Natural killer cell (primary cell): ENCODE measurements around the gene SARS2. TPM values are rescaled to one million over a fixed set of nuclear protein-coding genes. Genes with fewer than 3 reads are reported as not detected.

Experiments
- ATAC-seq, 3 donors: fragments of 150-1000 bp in 2 of 3; fragments of 200-7000 bp in 1 of 3; cut with Tn5 transposase; 1 replicate in 1 of 3; 2 replicates in 2 of 3; pipeline ENCODE4 v1.10.0; 2021; ENCODE audit warnings: mild to moderate bottlenecking in 2 of 3, moderate library complexity in 2 of 3
- DNase-seq, 2 donors: peaks; one replicate each; pipeline versions ENCODE4 v3.0.0 to v3.0.0-alpha.2; 2013 to 2021; ENCODE audit warnings: mixed read lengths in 1 of 2
- H3K27ac ChIP-seq: one replicate; pipeline ENCODE4 v1.5.1; 2013; ENCODE audit warnings: mild to moderate bottlenecking, low read length
- H3K27me3 ChIP-seq: one replicate; pipeline ENCODE4 v1.6.1; 2013; ENCODE audit warnings: low read length; ENCODE audit not compliant: control insufficient read depth, insufficient read depth
- H3K36me3 ChIP-seq: one replicate; pipeline ENCODE4 v1.6.1; 2013; ENCODE audit warnings: low read length; ENCODE audit not compliant: control insufficient read depth, insufficient read depth
- H3K4me1 ChIP-seq: one replicate; pipeline ENCODE4 v1.6.1; 2013; ENCODE audit warnings: low read length; ENCODE audit not compliant: control insufficient read depth, insufficient read depth
- H3K4me3 ChIP-seq: one replicate; pipeline ENCODE4 v1.5.1; 2013; ENCODE audit warnings: low read length
- H3K9me3 ChIP-seq: one replicate; pipeline ENCODE4 v1.6.1; 2013; ENCODE audit warnings: low read length; ENCODE audit not compliant: control insufficient read depth, insufficient read depth
- H3K27ac Mint-ChIP-seq, 2 donors: one replicate each; pipeline ENCODE4 v1.8.0; 2022; ENCODE audit warnings: mild to moderate bottlenecking in 2 of 2, mixed read lengths in 2 of 2, moderate library complexity in 1 of 2
- H3K27me3 Mint-ChIP-seq, 2 donors: one replicate each; pipeline ENCODE4 v1.8.0; 2022; ENCODE audit warnings: low read depth in 2 of 2, mixed read lengths in 2 of 2
- H3K36me3 Mint-ChIP-seq: one replicate; pipeline ENCODE4 v1.8.0; 2022; ENCODE audit warnings: mixed read lengths
- H3K4me1 Mint-ChIP-seq, 2 donors: one replicate each; pipeline ENCODE4 v1.8.0; 2022; ENCODE audit warnings: mixed read lengths in 2 of 2
- H3K4me3 Mint-ChIP-seq: one replicate; pipeline ENCODE4 v1.8.0; 2022; ENCODE audit warnings: mild to moderate bottlenecking, moderate library complexity, mixed read lengths
- H3K9me3 Mint-ChIP-seq, 2 donors: one replicate each; pipeline ENCODE4 v1.8.0; 2022; ENCODE audit warnings: mixed read lengths in 2 of 2
- WGBS: methylation state at CpG from one replicate; pipeline ENCODE4 v1.1.7; 2013; ENCODE audit warnings: missing lambda C conversion rate; ENCODE audit not compliant: insufficient coverage; 5-methylcytosine and 5-hydroxymethylcytosine counted together
- intact Hi-C: fragments of 100-400 bp; cut with micrococcal nuclease; formaldehyde crosslinking; loops from one replicate; pipeline ENCODE4 v1.14.2; 2022
- total RNA-seq, 4 donors: library from RNA; stranded (reverse); fragments of 120-200 nt in 1 of 4; gene quantifications; one replicate each; pipeline versions ENCODE4 v1.2.3 to v1.2.4, GENCODE V29; 2013 to 2022
- TF ChIP-seq, protein P1 (sequence below): fragments of 200-600 bp; IDR thresholded peaks from one replicate; pipeline ENCODE4 v1.8.0; 2022; ENCODE audit warnings: antibody characterized with exemption

The SARS2 gene
- total RNA-seq, 3 donors from 2014 or later (not counting 1 experiment from before 2014, with no cell fraction given), result 25.4 to 53.0 (median 38.9) TPM

DNA sequence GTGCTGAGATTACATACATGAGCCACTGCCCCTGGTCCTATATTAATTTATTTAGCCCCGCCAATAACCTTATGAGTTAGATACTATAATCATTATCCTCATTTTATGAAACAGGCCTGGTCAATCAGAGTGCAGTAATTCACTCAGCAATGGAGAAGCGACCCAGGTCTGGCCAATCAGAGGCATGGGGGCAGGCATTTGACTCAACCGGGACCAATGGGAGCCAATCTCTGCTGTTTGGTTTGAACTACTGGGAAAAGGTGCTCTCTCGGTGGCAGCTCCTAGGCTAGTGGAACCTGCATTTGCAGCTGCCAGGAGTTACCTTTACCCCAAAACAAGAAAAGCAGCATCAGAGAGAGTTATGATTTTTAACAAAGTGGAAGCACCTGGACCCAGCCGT is 37.7 kb downstream of the SARS2 start:
- Histone ChIP-seq H3K4me3 (no peak overlapping the region), H3K36me3 (peaks cover 37% of the 10 kb centered on the region), H3K27me3 (no peaks in the 10 kb centered on the region), H3K9me3 (no peaks in the 10 kb centered on the region), H3K27ac (no peak overlapping the region), H3K4me1 (peaks cover 13% of the 10 kb centered on the region)
- 83% methylated on average over 5 of the region's 5 CpGs for WGBS
- intact Hi-C loops, result no loop called here
- no peaks in the 10 kb centered on the region for H3K27me3 Mint-ChIP-seq
- TF ChIP-seq, protein P1, sequence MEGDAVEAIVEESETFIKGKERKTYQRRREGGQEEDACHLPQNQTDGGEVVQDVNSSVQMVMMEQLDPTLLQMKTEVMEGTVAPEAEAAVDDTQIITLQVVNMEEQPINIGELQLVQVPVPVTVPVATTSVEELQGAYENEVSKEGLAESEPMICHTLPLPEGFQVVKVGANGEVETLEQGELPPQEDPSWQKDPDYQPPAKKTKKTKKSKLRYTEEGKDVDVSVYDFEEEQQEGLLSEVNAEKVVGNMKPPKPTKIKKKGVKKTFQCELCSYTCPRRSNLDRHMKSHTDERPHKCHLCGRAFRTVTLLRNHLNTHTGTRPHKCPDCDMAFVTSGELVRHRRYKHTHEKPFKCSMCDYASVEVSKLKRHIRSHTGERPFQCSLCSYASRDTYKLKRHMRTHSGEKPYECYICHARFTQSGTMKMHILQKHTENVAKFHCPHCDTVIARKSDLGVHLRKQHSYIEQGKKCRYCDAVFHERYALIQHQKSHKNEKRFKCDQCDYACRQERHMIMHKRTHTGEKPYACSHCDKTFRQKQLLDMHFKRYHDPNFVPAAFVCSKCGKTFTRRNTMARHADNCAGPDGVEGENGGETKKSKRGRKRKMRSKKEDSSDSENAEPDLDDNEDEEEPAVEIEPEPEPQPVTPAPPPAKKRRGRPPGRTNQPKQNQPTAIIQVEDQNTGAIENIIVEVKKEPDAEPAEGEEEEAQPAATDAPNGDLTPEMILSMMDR, result no peak
- peaks cover 29 to 32% of the 10 kb centered on the region in 2 donors for H3K4me1 Mint-ChIP-seq
- no peaks in the 10 kb centered on the region for H3K36me3 Mint-ChIP-seq
- H3K4me3 Mint-ChIP-seq, result no peak overlapping the region
- H3K9me3 Mint-ChIP-seq, result no peaks in the 10 kb centered on the region
- ATAC-seq (no peak), DNase-seq (no peak)
- H3K27ac Mint-ChIP-seq, result no peak overlapping the region

- no peak for ATAC-seq
- Histone ChIP-seq H3K4me3 (no peak overlapping the region), H3K9me3 (no peaks in the 10 kb centered on the region), H3K27me3 (no peaks in the 10 kb centered on the region), H3K27ac (no peak overlapping the region), H3K4me1 (peaks cover 12% of the 10 kb centered on the region), H3K36me3 (peaks cover 37% of the 10 kb centered on the region)
- intact Hi-C loops, result no loop called here
- TF ChIP-seq, protein P1, result no peak
- H3K4me1 Mint-ChIP-seq, result peaks cover 18 to 21% of the 10 kb centered on the region in 2 donors
- no peaks in the 10 kb centered on the region for H3K36me3 Mint-ChIP-seq
- H3K9me3 Mint-ChIP-seq, result no peaks in the 10 kb centered on the region
- no peak overlapping the region for H3K4me3 Mint-ChIP-seq
- no peak for DNase-seq
- H3K27ac Mint-ChIP-seq, result no peak overlapping the region
- 95% methylated on average over 6 of the region's 6 CpGs for WGBS
- no peaks in the 10 kb centered on the region for H3K27me3 Mint-ChIP-seq
Observed at GRCh38 chr19:38891771-38892170, 38.8 kb downstream of the SARS2 start.

GRCh38 chr19:38890686-38891085 is 39.9 kb downstream of the SARS2 start:
- no peak for DNase-seq
- Mint-ChIP-seq H3K4me1 (peaks cover 11 to 14% of the 10 kb centered on the region in 2 donors), H3K4me3 (no peak overlapping the region), H3K36me3 (no peaks in the 10 kb centered on the region), H3K27me3 (no peaks in the 10 kb centered on the region), H3K27ac (no peak overlapping the region), H3K9me3 (no peaks in the 10 kb centered on the region)
- Histone ChIP-seq H3K36me3 (peaks cover 37% of the 10 kb centered on the region), H3K27me3 (no peaks in the 10 kb centered on the region), H3K9me3 (no peaks in the 10 kb centered on the region), H3K4me1 (peaks cover 10% of the 10 kb centered on the region), H3K4me3 (no peak overlapping the region), H3K27ac (no peak overlapping the region)
- intact Hi-C loops, result no loop called here
- ATAC-seq, result no peak
- TF ChIP-seq, protein P1, result no peak

GRCh38 chr19:38889803-38890202 is 40.8 kb downstream of the SARS2 start:
- no peaks in the 10 kb centered on the region for H3K9me3 Mint-ChIP-seq
- Histone ChIP-seq H3K4me1 (peaks cover 6% of the 10 kb centered on the region), H3K36me3 (peaks cover 34% of the 10 kb centered on the region), H3K27me3 (no peaks in the 10 kb centered on the region), H3K4me3 (no peak overlapping the region), H3K9me3 (no peaks in the 10 kb centered on the region), H3K27ac (no peak overlapping the region)
- H3K36me3 Mint-ChIP-seq, result no peaks in the 10 kb centered on the region
- H3K4me1 Mint-ChIP-seq, result peaks cover 4 to 5% of the 10 kb centered on the region in 2 donors
- no peak overlapping the region for H3K4me3 Mint-ChIP-seq
- DNase-seq (no peak), ATAC-seq (no peak)
- intact Hi-C loops, result no loop called here
- no peaks in the 10 kb centered on the region for H3K27me3 Mint-ChIP-seq
- peak overlapping the region in 1 of 2 donors; percentile 11 for H3K27ac Mint-ChIP-seq
- WGBS, result 94% methylated on average over 6 of the region's 8 CpGs
- TF ChIP-seq, protein P1, result no peak
